CD1c-positive myeloid dendritic cell (primary cell): Measurements from ENCODE around the gene DTWD2.
"Not testable (repeated sequence)": the region's sequence is repeated elsewhere in the genome, so short reads cannot be mapped to it uniquely, and the experiment has no call there.

Experiments used
- DNase-seq: peaks from one replicate; pipeline ENCODE4 v3.0.0-alpha.2; 2016; ENCODE audit errors: extremely low spot score

DTWD2 gene

DNA sequence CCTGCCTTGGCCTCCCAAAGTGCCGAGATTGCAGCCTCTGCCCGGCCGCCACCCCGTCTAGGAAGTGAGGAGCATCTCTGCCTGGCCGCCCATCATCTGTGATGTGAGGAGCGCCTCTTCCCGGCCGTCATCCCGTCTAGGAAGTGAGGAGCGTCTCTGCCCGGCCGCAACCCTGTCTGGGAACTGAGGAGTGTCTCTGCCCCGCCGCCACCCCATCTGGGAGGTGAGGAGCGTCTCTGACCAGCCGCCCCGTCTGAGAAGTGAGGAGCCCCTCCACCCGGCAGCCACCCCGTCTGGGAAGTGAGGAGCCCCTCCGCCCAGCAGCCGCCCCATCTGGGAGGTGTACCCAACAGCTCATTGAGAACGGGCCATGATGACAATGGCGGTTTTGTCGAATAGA is 10.5 kb upstream of the DTWD2 start:
- DNase-seq = not testable (repeated sequence)

DNA sequence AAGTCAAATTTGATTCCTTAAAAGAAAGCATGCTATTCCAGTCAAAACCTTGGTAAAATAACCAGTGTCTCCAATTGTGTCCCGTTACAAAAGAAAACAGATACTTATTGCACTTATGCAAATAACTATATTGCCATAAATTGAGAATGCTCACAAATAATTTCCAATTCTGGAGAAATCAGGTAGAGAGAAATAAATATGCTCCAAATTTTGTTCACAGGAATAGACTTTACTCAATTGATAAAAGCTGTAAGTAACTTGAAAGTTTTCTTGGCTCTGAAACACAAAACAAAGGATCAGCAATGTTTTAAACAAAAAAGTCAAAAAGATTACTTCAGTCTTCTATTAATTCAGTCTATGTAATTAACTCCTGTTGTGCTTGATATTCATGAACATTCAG is 7.8 kb upstream of the DTWD2 start:
- DNase-seq = no peak

DNA sequence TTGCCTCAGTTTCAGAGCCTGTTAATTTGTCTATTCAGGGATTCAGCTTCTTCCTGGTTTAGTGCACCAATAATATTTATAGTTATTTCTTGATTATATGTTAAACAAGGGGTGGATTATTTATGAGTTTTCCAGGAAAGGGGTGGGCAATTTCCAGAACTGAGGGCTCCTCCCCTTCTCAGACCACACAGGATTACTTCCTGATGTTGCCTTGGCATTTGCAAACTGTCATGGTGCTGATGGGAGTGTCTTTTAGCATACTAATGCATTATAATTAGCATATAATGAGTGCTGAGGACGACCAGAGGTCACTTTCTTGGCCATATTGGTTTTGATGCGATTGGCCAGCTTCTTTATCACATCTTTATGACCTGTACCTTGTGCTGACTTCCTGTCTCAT is 6.2 kb upstream of the DTWD2 start:
- no peak for DNase-seq

DNA sequence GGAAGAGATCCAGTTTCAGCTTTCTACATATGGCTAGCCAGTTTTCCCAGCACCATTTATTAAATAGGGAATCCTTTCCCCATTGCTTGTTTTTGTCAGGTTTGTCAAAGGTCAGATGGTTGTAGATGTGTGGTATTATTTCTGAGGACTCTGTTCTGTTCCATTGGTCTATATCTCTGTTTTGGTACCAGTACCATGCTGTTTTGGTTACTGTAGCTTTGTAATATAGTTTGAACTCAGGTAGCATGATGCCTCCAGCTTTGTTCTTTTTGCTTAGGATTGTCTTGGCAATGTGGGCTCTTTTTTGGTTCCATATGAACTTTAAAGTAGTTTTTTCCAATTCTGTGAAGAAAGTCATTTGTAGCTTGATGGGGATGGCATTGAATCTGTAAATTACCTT is 4.8 kb upstream of the DTWD2 start:
- not testable (repeated sequence) for DNase-seq

DNA sequence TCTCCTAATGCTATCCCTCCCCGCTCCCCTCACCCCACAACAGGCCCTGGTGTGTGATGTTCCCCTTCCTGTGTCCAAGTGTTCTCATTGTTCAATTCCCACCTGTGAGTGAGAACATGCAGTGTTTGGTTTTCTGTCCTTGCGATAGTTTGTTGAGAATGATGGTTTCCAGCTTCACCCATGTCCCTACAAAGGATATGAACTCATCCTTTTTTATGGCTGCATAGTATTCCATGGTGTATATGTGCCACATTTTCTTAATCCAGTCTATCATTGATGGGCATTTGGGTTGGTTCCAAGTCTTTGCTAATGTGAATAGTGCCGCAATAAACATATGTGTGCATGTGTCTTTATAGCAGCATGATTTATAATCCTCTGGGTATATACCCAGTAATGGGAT is 3.7 kb upstream of the DTWD2 start:
- not testable (repeated sequence) for DNase-seq

DNA sequence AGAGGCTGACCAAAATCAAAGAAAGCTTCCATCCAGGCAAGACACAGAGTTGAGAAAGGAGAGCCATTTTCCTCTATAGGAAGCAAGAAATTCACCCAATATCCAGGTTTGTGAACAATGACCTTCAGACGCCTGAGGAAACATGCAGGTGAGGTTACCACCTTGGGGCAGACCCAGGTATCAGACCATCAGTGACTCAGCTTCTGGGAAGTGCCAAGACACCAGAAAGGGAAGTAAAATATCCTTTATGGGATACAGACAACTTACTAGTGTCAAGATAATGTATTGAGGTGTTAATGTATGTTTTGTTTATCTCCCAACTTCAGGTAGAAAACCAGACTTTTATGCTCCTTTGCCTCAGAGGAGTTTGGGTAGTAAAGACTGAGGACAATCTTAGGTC is 2.2 kb upstream of the DTWD2 start:
- DNase-seq = no peak

GRCh38 chr5:118989816-118990215 is 1.5 kb upstream of the DTWD2 start:
- no peak for DNase-seq

DNA sequence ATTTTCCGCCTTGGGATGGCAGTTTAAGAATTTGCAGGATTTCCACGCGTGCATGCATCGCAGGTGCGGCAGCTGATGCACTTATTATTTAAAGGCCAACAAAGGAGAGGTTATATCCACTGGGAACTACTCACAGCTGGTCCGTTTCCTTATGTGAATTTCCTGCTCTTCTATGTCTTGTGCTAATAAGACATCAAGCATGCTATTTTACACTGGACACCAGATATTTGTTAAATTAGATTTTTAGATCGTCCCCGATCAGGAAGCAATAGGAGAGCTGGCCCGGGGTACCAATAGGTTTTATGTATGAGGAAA is 476 bp upstream of the DTWD2 start:
- no peak for DNase-seq

DNA sequence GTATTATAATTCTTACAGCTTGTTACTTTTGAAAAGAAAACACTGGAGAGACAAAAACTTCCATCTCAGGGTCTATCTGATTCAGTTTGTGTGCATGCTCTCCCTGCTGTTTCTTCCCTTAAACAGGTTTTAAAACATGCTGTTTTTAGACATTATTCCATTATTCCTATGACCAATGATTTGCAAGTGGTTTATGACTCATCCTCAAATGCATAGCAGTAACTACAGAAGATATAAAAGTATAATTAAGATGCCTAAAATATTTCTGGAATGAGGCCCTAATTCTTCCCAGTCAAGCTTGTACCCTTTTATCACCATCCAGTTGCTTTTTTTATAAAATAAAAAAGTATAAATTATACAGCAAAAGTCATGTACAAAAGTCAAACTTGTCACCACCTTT is 3.7 kb downstream of the DTWD2 start:
- DNase-seq = no peak

DNA sequence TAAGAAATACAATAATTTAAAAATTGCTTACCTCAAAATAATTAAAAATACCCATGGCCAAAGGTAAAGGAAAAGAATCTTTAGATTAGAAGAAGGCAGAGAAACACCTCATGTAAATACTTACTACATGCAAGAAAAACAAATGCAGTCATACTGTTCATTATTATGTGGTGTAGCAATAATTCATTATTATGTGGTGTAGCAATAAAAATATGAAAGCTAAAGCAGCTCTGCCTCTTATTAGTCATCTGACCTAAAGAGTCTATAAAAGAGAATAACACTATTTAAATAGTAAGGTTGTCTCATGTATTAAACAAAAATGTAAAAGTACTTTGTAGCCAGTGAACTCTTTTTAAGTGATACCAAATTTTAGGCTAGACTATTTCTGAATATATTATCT is 6.6 kb downstream of the DTWD2 start:
- DNase-seq = no peak

GRCh38 chr5:118980438-118980837 is 7.9 kb downstream of the DTWD2 start:
- DNase-seq = no peak

DNA sequence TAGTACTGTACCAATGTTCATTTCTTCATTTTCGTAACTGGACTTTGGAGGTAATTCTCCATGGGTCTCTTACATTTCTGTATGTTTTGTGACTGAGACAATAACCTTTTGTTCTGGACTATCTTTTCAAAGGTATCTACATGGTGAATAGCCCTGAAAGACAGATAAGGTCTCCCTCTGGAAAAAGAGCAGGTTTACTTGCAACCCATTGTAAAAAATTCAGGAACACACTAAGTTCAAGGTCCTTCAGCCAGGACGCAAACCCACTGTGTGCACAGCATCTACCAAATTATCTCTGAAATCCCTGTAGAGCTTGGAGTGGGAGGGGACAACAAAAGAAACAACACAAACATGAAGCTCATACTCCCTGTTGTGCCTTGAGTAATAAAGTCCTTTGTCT is 8.3 kb downstream of the DTWD2 start:
- no peak for DNase-seq

- DNase-seq = not testable (repeated sequence)
Observed at GRCh38 chr5:118973779-118974445, 14.4 kb downstream of the DTWD2 start.

DNA sequence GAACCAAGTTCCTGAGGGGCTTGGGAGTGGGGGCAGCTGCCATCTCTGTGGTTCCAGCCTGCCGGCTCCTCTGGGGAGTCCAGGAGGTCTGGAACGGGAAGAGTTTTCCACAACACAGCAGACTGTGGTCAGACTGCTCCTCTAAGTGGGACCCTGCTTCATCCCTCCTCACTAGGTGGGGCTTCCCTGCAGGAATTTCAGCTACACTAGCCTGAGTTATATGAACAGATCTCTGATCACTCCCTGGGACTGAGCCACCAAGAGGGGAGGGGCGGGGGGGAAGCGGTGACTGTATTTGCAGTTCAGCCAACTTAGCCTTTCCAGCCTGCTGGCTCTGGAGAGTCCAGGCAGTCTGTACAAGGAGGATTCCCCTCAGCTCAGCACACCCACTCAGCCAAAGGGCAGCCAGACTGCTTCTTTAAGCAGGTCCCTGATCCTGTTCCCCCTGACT is 19.4 kb downstream of the DTWD2 start:
- DNase-seq = no peak

- DNase-seq = no peak
Observed at GRCh38 chr5:118968406-118968911, 19.9 kb downstream of the DTWD2 start.

DNA sequence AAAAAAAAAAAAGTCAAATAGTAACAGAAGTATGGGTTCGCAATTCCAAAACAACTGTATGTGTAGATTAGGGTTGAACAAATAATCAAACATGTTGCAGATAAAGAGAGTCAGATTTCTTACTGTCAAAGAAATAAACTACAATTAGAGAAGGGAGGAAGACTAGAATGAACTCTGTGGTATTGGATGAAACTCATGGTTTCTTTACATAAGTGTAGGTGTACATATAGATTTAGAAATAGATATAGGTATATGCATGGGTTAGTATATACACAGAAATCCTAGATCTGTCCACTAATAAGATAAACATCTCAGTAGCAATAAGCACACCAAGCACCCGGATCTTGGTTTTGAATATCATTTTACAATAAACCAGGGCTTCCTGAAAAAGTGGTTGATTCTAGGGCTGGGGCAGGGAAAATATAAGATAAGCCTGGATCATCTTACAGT is 21.3 kb downstream of the DTWD2 start:
- no peak for DNase-seq

GRCh38 chr5:118965890-118966289 is 22.5 kb downstream of the DTWD2 start:
- DNase-seq = no peak

DNA sequence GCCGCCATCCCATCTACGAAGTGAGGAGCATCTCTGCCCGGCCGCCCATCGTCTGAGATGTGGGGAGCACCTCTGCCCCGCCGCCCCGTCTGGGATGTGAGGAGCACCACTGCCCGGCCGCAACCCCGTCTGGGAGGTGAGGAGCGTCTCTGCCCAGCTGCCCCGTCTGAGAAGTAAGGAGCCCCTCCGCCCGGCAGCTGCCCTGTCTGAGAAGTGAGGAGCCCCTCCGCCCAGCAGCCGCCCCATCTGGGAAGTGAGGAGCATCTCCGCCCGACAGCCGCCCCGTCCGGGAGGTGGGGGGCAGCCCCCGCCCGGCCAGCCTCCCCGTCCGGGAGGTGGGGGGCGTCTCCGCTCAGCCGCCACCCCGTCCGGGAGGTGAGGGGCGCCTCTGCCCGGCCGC is 23.4 kb downstream of the DTWD2 start:
- DNase-seq = not testable (repeated sequence)

- not testable (repeated sequence) for DNase-seq
Observed at GRCh38 chr5:118964388-118964787, 24.0 kb downstream of the DTWD2 start.

DNA sequence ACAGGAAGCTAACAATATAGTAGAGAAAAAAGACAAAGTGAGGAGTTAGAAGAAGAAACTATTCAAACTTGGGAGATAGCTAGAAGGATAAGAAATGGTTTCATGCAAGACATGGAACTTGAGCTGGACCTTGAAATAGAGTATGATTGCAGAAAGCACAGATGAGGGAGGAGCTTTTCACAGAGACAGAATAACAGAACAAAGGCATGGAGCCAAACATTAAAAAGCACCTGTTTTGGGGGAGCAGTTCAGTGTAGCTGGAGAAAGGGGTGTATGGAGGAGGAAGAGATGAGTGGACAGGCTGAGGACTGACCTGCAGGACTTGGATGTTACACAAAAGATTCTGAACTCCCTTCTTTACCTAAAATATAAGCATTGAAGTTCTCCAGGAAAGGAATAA is 25.2 kb downstream of the DTWD2 start:
- no peak for DNase-seq

- no peak for DNase-seq
Observed at GRCh38 chr5:118960557-118960956, 27.8 kb downstream of the DTWD2 start.

- DNase-seq = no peak
Observed at GRCh38 chr5:118956727-118957126, 31.6 kb downstream of the DTWD2 start.

GRCh38 chr5:118953652-118954005 is 34.7 kb downstream of the DTWD2 start:
- no peak for DNase-seq

DNA sequence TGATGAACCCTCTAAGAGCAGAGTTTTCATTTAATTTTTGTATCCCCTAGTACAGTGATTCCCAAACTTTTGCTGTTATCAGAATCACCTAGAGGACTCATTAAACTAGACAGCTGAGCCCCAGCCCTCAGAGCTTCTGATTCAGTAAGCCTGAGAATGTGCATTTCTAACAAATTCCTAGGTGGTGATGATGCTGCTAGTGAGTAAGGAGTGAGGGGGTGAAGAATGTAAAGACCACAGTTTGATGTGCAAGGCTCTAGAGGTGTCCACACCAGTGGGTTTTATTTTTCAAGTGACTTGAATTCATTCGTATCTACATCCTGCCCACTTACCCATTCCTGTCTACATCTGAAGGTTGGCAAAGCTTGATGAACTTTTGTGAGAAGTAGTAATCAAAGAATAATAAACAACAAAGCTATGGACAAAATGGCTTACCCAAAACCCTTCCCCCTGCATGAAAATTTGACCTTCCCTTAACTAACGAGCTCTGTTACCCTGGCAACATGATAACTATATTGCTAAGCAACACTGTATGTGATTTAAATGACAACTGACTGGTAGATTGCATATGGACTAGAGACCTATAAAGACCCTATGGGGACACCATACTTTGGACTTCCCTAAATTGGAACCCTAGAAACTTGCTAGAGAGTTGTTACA is 35.2 kb downstream of the DTWD2 start:
- DNase-seq = no peak
